ENCODE measurements around the gene PARD3.

GRCh38 chr10:34092891-34093290, 722.2 kb downstream of the PARD3 start:
- TF ChIP-seq EZH2phosphoT487 (IDR thresholded peaks at IDR 0.05; ENCODE audit: insufficient read depth, low read depth) (no peak), EZH2 (IDR thresholded peaks at IDR 0.05; ENCODE audit: insufficient read depth, poor library complexity, severe bottlenecking) (no peak)
